Rectal smooth muscle tissue (tissue), 1 donor: ENCODE results near the gene ZNF415.

Source experiments
- H3K27ac ChIP-seq: one replicate; pipeline ENCODE4 v1.7.0; 2013; ENCODE audit warnings: low read depth, low read length, inconsistent platforms
- H3K27me3 ChIP-seq: one replicate; pipeline ENCODE4 v1.7.0; 2013; ENCODE audit warnings: low read length; ENCODE audit not compliant: control insufficient read depth, insufficient read depth
- H3K36me3 ChIP-seq: one replicate; pipeline ENCODE4 v1.7.0; 2013; ENCODE audit warnings: low read length; ENCODE audit not compliant: control insufficient read depth, insufficient read depth
- H3K4me1 ChIP-seq: one replicate; pipeline ENCODE4 v1.7.0; 2013; ENCODE audit warnings: low read length; ENCODE audit not compliant: control insufficient read depth, insufficient read depth
- H3K4me3 ChIP-seq: one replicate; pipeline ENCODE4 v1.7.0; 2013; ENCODE audit warnings: low read length
- H3K9ac ChIP-seq: one replicate; pipeline ENCODE4 v1.7.0; 2013; ENCODE audit warnings: low read length

Gene ZNF415

DNA sequence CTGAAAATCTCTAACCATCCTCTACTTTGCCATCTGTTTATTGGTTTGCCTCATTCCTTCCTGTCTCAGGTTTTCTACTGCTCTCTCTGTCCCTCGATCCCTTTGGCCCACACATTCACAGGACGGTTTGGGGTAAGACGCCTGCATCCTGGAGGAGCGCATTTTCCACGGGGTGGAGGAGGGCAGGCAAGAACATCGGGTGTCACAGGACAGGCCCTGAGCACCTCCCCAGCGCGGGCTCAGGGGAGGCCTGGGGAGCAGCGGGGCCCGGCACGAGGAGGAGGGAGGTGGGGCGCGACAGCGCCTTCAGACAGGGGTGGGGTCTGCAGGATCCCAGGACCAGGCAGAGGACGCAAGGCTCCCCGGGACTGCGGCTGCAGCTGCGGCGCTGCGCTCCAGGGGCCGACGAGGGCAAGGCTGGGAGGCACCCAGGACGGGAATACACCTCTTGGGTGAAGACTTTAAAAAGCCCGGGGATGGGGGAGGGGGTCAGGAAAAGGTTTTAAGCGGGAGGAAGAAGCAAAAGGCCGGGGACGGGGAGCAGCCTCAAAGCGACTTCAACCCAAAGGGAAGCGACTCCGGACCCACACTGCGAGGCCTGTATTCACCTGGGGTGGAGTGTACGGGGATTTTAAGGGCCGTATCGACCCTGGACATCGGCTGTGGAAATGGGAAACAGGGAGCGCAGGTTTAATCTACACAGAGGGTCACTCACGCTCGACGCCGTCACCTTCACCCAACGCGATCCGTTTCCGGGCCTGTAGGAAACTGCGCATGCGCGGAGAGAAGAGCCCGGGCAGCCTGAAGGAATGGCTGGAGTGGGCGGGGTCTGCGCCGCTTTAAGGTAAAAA is at the start of gene ZNF415:
Gene ZNF415, minus strand, starts transcription at position 770 of the 851 bp plus-strand sequence. CDS start 10,234 bp downstream, outside the sequence.
- H3K9ac ChIP-seq = peak within 1 kb of the TSS; percentile 57
- H3K4me1 ChIP-seq = no peaks in the 10 kb centered on the region
- H3K27ac ChIP-seq = peak within 1 kb of the TSS; percentile 58
- H3K27me3 ChIP-seq = no peaks in the 10 kb centered on the region
- H3K36me3 ChIP-seq = no peaks in the 10 kb centered on the region
- peak within 1 kb of the TSS; percentile 87 for H3K4me3 ChIP-seq

GRCh38 chr19:53182202-53182601 is 49.5 kb upstream of the ZNF415 start:
- Histone ChIP-seq H3K4me1 (no peaks in the 10 kb centered on the region), H3K9ac (no peak overlapping the region), H3K4me3 (no peak overlapping the region), H3K27ac (no peak overlapping the region), H3K27me3 (no peaks in the 10 kb centered on the region), H3K36me3 (peaks cover 5% of the 10 kb centered on the region)

- Histone ChIP-seq H3K27ac (no peak overlapping the region), H3K4me3 (no peak overlapping the region), H3K27me3 (no peaks in the 10 kb centered on the region), H3K9ac (no peak overlapping the region), H3K36me3 (peaks cover 5% of the 10 kb centered on the region), H3K4me1 (no peaks in the 10 kb centered on the region)
These were observed 45.3 kb upstream of the ZNF415 start for GRCh38 chr19:53177986-53178385.

- H3K36me3 ChIP-seq = no peaks in the 10 kb centered on the region
These were observed 40.2 kb upstream of the ZNF415 start for GRCh38 chr19:53172889-53173288.

DNA sequence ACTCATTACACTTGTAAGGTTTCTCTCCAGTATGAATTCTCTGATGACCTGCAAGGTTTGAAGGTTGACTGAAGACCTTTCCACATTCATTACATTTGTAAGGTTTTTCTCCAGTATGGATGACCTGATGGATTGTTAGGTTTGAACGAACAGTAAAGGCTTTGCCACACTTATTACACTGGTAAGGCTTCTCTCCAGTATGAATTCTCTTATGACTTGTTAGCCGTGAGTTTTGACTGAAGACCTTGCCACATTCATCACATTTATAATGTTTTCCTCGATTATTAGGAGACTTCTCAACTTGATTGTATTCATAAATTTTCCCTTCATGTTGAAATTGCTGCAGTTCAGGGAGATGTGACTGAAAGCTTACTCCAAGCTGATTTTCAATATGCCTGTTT is 33.0 kb upstream of the ZNF415 start:
- Histone ChIP-seq H3K36me3 (no peaks in the 10 kb centered on the region), H3K9ac (no peak overlapping the region), H3K27ac (no peak overlapping the region), H3K4me3 (no peak overlapping the region), H3K27me3 (no peaks in the 10 kb centered on the region), H3K4me1 (no peaks in the 10 kb centered on the region)

More at GRCh38 chr19:53172889-53173288, 40.2 kb upstream of the ZNF415 start:
- Histone ChIP-seq H3K27ac (no peak overlapping the region), H3K9ac (no peak overlapping the region), H3K4me1 (no peaks in the 10 kb centered on the region), H3K4me3 (no peak overlapping the region), H3K27me3 (no peaks in the 10 kb centered on the region)

DNA sequence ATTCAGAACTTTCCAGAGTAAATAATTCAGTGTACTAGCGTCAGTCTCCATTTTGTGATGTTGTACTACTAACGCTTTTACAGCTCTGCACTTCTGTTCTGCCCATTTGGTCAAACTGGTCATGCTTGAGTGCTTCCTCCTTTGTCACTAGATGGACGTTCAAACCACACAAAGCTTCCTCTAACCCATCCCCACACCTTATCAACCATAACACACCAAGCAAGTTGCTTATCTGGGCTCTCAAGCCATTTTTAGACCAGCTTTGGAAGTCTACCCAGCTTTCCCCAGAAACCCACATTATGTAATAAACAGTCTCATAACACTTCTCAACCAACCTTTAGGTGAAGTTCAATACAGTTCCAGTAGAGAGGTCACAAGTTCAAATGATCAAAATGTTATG is 28.4 kb upstream of the ZNF415 start:
- Histone ChIP-seq H3K27ac (no peak overlapping the region), H3K4me1 (no peaks in the 10 kb centered on the region), H3K4me3 (no peak overlapping the region), H3K9ac (no peak overlapping the region), H3K36me3 (no peaks in the 10 kb centered on the region), H3K27me3 (no peaks in the 10 kb centered on the region)

GRCh38 chr19:53160350-53160749 is 27.6 kb upstream of the ZNF415 start:
- H3K4me1 ChIP-seq = no peaks in the 10 kb centered on the region
- H3K4me3 ChIP-seq = no peak overlapping the region
- no peaks in the 10 kb centered on the region for H3K27me3 ChIP-seq
- no peak overlapping the region for H3K9ac ChIP-seq
- no peaks in the 10 kb centered on the region for H3K36me3 ChIP-seq
- H3K27ac ChIP-seq = no peak overlapping the region

DNA sequence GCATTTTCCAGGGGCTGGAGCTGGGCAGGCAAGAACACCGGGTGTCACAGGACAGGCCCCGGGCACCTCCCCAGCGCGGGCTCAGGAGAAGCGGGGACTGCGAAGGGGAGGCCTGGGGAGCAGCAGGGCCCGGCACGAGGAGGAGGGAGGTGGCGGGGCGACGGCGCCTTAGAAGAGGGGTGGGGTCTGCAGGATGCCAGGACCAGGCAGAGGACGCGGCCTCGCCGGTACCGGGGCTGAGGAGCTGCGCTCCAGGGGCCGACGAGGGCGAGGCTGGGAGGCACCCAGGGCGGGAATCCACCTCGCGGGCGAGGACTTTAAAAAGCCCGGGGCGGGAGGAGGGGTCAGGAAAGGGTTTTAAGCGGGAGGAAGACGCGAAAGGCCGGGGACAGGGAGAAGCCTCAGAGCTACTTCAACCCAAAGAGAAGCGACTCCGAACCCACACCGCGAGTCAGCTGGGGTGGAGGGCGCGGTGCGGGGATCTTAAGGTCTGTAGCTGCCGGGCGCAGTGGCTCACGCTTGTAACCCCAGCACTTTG is 25.5 kb upstream of the ZNF415 start:
- peak overlapping the region; percentile 6 for H3K27ac ChIP-seq
- H3K4me3 ChIP-seq = peak overlapping the region; percentile 77
- no peak overlapping the region for H3K9ac ChIP-seq
- H3K36me3 ChIP-seq = no peaks in the 10 kb centered on the region
- no peaks in the 10 kb centered on the region for H3K27me3 ChIP-seq
- H3K4me1 ChIP-seq = no peaks in the 10 kb centered on the region

DNA sequence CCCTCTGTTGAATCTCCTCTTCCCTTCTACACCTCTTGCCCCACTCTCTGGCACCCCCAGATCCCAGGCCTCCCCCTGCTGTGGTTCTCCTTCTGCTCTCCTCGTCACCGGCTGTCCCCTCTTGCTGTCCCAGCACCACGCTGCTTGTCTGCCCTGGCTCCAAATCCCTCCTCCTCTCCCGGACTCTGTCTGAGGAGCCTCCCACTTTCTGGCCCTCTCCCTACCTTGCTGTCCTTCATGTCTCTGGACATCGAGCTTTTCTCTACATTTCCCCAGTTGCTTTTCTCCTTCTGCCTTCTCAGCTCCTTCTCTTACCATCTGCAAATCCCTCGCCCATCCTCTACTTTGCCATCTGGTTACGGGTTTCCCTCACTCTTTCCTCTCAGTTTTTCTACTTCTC is 24.9 kb upstream of the ZNF415 start:
- Histone ChIP-seq H3K27me3 (no peaks in the 10 kb centered on the region), H3K9ac (no peak overlapping the region), H3K4me3 (peak overlapping the region; percentile 77), H3K36me3 (no peaks in the 10 kb centered on the region), H3K27ac (no peak overlapping the region), H3K4me1 (no peaks in the 10 kb centered on the region)

DNA sequence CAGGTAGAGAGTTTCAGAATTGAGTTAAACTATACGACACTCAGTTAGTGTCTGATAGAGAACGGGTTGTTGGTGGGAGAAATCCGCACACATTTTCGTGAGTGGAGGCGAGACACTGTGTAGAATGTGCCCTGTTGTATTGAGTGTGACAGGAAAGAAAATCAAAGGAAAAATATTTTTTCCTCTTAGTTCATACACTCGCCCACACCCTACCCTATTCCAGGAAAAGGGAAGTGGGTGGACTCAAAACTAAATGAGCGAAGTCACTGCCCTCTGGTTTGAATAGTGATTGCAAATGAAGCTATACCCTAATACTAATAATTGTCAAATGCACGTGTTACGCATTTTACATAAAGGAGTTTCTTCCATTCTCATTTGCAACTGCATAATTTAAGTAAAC is 24.1 kb upstream of the ZNF415 start:
- H3K27ac ChIP-seq = no peak overlapping the region

GRCh38 chr19:53147645-53148044 is 14.9 kb upstream of the ZNF415 start:
- peaks cover 14% of the 10 kb centered on the region for H3K36me3 ChIP-seq
- H3K4me3 ChIP-seq = no peak overlapping the region
- H3K9ac ChIP-seq = no peak overlapping the region
- H3K27me3 ChIP-seq = no peaks in the 10 kb centered on the region
- H3K27ac ChIP-seq = no peak overlapping the region
- no peaks in the 10 kb centered on the region for H3K4me1 ChIP-seq

More for the DNA sequence above, 24.1 kb upstream of the ZNF415 start:
- Histone ChIP-seq H3K4me3 (no peak overlapping the region), H3K27me3 (no peaks in the 10 kb centered on the region), H3K36me3 (no peaks in the 10 kb centered on the region), H3K4me1 (no peaks in the 10 kb centered on the region), H3K9ac (no peak overlapping the region)

- Histone ChIP-seq H3K4me3 (no peak overlapping the region), H3K27ac (no peak overlapping the region), H3K4me1 (no peaks in the 10 kb centered on the region), H3K36me3 (peaks cover 17% of the 10 kb centered on the region), H3K27me3 (no peaks in the 10 kb centered on the region), H3K9ac (no peak overlapping the region)
These were observed 7.6 kb upstream of the ZNF415 start for GRCh38 chr19:53140351-53140750.

DNA sequence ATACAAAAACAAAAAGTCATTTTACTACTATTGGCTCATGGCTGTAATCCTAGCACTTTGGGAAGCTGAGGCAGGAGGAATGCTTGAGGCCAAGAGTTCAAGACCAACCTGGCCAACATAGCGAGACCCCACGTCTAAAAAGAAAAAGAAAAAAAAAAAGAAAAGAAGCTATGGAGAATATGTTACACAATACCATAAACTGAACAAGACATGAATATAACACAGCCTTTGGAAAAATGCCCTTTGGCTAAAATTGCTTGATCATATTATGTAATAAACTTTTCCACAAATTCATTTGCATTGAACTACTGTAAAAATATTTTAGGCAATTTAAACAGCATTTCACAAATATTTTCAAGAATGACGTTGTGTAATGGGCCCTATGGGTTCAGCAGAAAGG is 3.7 kb upstream of the ZNF415 start:
- Histone ChIP-seq H3K4me1 (no peaks in the 10 kb centered on the region), H3K4me3 (no peak overlapping the region)

More for the DNA sequence above, 3.7 kb upstream of the ZNF415 start:
- Histone ChIP-seq H3K9ac (no peak overlapping the region), H3K27ac (no peak overlapping the region), H3K27me3 (no peaks in the 10 kb centered on the region), H3K36me3 (peaks cover 4% of the 10 kb centered on the region)
